ENCODE measurements around the gene PCDHGB1. TPM values are rescaled to one million over a fixed set of nuclear protein-coding genes. Genes with fewer than 3 reads are reported as not detected.
"Not testable (repeated sequence)": the region's sequence is repeated elsewhere in the genome, so short reads cannot be mapped to it uniquely, and the experiment has no call there.

Gene PCDHGB1
- total RNA-seq, 1 experiment from 2014 or later, result 2.0 TPM

DNA sequence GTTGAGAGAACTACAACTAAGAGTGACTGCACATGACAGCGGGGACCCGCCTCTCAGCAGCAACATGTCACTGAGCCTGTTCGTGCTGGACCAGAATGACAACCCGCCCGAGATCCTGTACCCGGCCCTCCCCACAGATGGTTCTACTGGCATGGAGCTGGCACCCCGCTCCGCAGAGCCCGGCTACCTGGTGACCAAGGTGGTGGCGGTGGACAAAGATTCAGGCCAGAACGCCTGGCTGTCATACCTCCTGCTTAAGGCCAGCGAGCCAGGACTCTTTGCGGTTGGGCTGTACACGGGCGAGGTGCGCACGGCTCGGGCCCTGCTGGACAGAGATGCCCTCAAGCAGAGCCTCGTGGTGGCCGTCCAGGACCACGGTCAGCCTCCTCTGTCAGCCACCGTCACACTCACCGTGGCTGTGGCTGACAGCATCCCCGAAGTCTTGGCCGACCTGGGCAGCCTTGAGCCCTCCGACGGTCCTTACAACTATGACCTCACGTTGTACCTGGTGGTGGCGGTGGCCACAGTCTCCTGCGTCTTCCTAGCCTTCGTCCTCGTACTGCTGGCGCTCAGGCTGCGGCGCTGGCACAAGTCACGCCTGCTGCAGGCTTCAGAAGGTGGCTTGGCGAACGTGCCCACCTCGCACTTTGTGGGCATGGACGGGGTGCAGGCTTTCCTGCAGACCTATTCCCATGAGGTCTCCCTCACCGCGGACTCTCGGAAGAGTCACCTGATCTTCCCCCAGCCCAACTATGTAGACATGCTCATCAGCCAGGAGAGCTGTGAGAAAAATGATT, 34.8 kb downstream of the PCDHGB1 start:
- Histone ChIP-seq H3K27me3 (ENCODE audit: control insufficient read depth, insufficient read depth, low read length) (no peaks in the 10 kb centered on the region), H3K4me3 (ENCODE audit: low read depth in 2 of 2, low read length in 2 of 2) (no peak overlapping the region), H3K27ac (ENCODE audit: low read length) (no peak overlapping the region), H3K4me1 (ENCODE audit: control insufficient read depth, insufficient read depth, low read length) (no peaks in the 10 kb centered on the region), H3K9me3 (ENCODE audit: control insufficient read depth, insufficient read depth, low read depth, low read length) (no peaks in the 10 kb centered on the region), H3K36me3 (ENCODE audit: control insufficient read depth, insufficient read depth, low read length) (no peaks in the 10 kb centered on the region)
- BruUV-seq (replicated peaks), result no TSS peak
- ChIA-PET POLR2A (no interaction called here), CTCF (no interaction called here)
- no peak for ATAC-seq
- intact Hi-C loops (cut with micrococcal nuclease; ENCODE audit: unreplicated experiment), result no loop called here
- in situ Hi-C loops (cut with HindIII; ENCODE audit: low pct_unique_long_range_greater_than_20kb, low sequenced_read_pairs), result no loop called here
- no peak for DNase-seq (ENCODE audit: low read depth, low spot score)
- TF ChIP-seq SIN3A (IDR thresholded peaks at IDR 0.05; ENCODE audit: borderline replicate concordance, insufficient read depth, low read depth, low read length) (no peak), TCF7L2 (IDR thresholded peaks at IDR 0.05; ENCODE audit: low read depth, low read length) (no peak), POLR2AphosphoS5 (IDR thresholded peaks at IDR 0.05; ENCODE audit: low read depth, low read length) (no peak)
- TF ChIP-seq, protein P1, sequence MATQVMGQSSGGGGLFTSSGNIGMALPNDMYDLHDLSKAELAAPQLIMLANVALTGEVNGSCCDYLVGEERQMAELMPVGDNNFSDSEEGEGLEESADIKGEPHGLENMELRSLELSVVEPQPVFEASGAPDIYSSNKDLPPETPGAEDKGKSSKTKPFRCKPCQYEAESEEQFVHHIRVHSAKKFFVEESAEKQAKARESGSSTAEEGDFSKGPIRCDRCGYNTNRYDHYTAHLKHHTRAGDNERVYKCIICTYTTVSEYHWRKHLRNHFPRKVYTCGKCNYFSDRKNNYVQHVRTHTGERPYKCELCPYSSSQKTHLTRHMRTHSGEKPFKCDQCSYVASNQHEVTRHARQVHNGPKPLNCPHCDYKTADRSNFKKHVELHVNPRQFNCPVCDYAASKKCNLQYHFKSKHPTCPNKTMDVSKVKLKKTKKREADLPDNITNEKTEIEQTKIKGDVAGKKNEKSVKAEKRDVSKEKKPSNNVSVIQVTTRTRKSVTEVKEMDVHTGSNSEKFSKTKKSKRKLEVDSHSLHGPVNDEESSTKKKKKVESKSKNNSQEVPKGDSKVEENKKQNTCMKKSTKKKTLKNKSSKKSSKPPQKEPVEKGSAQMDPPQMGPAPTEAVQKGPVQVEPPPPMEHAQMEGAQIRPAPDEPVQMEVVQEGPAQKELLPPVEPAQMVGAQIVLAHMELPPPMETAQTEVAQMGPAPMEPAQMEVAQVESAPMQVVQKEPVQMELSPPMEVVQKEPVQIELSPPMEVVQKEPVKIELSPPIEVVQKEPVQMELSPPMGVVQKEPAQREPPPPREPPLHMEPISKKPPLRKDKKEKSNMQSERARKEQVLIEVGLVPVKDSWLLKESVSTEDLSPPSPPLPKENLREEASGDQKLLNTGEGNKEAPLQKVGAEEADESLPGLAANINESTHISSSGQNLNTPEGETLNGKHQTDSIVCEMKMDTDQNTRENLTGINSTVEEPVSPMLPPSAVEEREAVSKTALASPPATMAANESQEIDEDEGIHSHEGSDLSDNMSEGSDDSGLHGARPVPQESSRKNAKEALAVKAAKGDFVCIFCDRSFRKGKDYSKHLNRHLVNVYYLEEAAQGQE (IDR thresholded peaks at IDR 0.05; ENCODE audit: insufficient read depth in 1 of 2, low read depth in 2 of 2, low read length in 1 of 2), result no peak
- TF ChIP-seq, protein P2, sequence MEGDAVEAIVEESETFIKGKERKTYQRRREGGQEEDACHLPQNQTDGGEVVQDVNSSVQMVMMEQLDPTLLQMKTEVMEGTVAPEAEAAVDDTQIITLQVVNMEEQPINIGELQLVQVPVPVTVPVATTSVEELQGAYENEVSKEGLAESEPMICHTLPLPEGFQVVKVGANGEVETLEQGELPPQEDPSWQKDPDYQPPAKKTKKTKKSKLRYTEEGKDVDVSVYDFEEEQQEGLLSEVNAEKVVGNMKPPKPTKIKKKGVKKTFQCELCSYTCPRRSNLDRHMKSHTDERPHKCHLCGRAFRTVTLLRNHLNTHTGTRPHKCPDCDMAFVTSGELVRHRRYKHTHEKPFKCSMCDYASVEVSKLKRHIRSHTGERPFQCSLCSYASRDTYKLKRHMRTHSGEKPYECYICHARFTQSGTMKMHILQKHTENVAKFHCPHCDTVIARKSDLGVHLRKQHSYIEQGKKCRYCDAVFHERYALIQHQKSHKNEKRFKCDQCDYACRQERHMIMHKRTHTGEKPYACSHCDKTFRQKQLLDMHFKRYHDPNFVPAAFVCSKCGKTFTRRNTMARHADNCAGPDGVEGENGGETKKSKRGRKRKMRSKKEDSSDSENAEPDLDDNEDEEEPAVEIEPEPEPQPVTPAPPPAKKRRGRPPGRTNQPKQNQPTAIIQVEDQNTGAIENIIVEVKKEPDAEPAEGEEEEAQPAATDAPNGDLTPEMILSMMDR (IDR thresholded peaks at IDR 0.05), result no peak

DNA sequence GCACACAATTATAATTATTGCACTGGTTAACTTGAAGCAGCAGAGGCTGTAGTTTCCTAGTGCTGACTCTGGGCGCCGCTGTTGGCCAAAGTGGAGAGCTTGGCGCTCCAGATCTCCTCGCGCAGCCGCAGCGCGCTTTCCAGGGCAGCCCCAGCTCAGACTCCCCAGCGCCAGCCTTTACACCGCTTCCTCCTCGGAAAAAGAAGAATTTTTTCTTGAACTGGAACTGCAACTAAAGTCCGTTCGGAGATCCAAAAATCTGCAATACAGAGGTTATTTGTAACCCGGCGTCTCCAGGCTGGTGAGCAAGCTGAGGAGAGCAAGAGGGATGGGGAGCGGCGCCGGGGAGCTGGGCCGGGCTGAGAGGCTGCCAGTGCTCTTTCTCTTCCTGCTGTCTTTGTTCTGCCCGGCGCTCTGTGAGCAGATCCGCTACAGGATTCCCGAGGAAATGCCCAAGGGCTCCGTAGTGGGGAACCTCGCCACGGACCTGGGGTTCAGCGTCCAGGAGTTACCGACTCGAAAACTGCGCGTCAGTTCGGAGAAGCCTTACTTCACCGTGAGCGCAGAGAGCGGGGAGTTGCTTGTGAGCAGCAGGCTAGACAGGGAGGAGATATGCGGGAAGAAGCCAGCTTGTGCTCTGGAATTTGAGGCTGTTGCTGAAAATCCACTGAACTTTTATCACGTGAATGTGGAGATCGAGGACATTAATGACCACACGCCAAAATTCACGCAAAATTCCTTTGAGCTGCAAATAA, 37.8 kb downstream of the PCDHGB1 start, which contains the start of gene PCDHGB4:
PCDHGB4 (plus strand) TSS at position 142 of the 755 bp plus-strand sequence; CDS start at position 329, 187 bp downstream.
- POLR2A ChIA-PET; intact Hi-C loops (cut with micrococcal nuclease; ENCODE audit: unreplicated experiment); H3K4me1 ChIP-seq (ENCODE audit: control insufficient read depth, insufficient read depth, low read length); H3K27me3 ChIP-seq (ENCODE audit: control insufficient read depth, insufficient read depth, low read length); H3K36me3 ChIP-seq (ENCODE audit: control insufficient read depth, insufficient read depth, low read length); DNase-seq (ENCODE audit: low read depth, low spot score); in situ Hi-C loops (cut with HindIII; ENCODE audit: low pct_unique_long_range_greater_than_20kb, low sequenced_read_pairs); H3K9me3 ChIP-seq (ENCODE audit: control insufficient read depth, insufficient read depth, low read depth, low read length); CTCF ChIA-PET; H3K4me3 ChIP-seq (ENCODE audit: low read depth in 2 of 2, low read length in 2 of 2); ATAC-seq; H3K27ac ChIP-seq (ENCODE audit: low read length); BruUV-seq (replicated peaks): not testable (repeated sequence)

DNA sequence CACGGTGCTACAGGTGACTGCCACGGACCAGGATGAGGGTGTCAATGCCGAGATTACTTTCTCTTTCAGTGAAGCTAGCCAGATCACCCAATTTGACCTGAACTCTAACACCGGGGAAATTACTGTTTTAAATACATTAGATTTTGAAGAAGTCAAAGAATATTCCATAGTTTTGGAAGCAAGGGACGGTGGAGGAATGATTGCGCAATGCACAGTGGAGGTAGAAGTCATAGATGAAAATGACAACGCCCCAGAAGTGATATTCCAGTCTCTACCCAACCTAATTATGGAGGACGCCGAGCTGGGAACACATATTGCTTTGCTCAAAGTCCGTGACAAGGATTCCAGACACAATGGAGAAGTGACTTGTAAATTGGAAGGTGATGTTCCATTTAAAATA, 38.8 kb downstream of the PCDHGB1 start:
- no peak overlapping the region for H3K27ac ChIP-seq (ENCODE audit: low read length)
- H3K27me3 ChIP-seq (ENCODE audit: control insufficient read depth, insufficient read depth, low read length), result no peaks in the 10 kb centered on the region
- DNase-seq (ENCODE audit: low read depth, low spot score), result no peak
- ATAC-seq, result no peak
- BruUV-seq (replicated peaks), result no TSS peak
- POLR2A ChIA-PET, result no interaction called here
- CTCF ChIA-PET, result no interaction called here
- H3K4me3 ChIP-seq (ENCODE audit: low read depth in 2 of 2, low read length in 2 of 2), result no peak overlapping the region
- H3K9me3 ChIP-seq (ENCODE audit: control insufficient read depth, insufficient read depth, low read depth, low read length), result no peaks in the 10 kb centered on the region; the same call in 1 of the 2 replicates
- TF ChIP-seq SIN3A (IDR thresholded peaks at IDR 0.05; ENCODE audit: borderline replicate concordance, insufficient read depth, low read depth, low read length) (no peak), POLR2AphosphoS5 (IDR thresholded peaks at IDR 0.05; ENCODE audit: low read depth, low read length) (no peak), TCF7L2 (IDR thresholded peaks at IDR 0.05; ENCODE audit: low read depth, low read length) (no peak)
- TF ChIP-seq, protein P1 (IDR thresholded peaks at IDR 0.05; ENCODE audit: insufficient read depth in 1 of 2, low read depth in 2 of 2, low read length in 1 of 2), result no peak
- TF ChIP-seq, protein P2 (IDR thresholded peaks at IDR 0.05), result no peak
- in situ Hi-C loops (cut with HindIII; ENCODE audit: low pct_unique_long_range_greater_than_20kb, low sequenced_read_pairs), result no loop called here
- intact Hi-C loops (cut with micrococcal nuclease; ENCODE audit: unreplicated experiment), result no loop called here
- no peaks in the 10 kb centered on the region for H3K36me3 ChIP-seq (ENCODE audit: control insufficient read depth, insufficient read depth, low read length)
- no peaks in the 10 kb centered on the region for H3K4me1 ChIP-seq (ENCODE audit: control insufficient read depth, insufficient read depth, low read length)
